ENCODE measurements around the gene ABL2.

DNA sequence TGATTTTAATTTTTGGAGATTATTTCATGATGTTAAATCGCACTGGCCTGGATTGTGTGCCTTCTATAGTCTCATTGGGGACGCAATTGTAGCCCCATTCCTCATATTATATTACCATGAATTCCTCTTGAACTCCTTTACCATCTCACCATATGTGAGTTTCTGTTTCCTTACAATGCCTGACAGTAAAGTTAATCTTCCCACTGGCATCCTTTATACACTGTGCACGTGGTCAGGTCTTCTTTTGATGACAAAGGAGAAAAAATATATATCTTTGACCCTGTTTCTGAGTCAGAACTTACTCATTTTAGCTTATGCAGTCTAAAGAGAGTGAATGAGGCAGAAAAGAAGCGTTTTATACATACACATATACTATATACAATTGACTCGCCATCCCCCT lies 774 bp upstream of the ABL2 start:
- TF ChIP-seq POLR2A (IDR thresholded peaks at IDR 0.05; ENCODE audit: low read depth), result no peak
- TF ChIP-seq, protein P1, sequence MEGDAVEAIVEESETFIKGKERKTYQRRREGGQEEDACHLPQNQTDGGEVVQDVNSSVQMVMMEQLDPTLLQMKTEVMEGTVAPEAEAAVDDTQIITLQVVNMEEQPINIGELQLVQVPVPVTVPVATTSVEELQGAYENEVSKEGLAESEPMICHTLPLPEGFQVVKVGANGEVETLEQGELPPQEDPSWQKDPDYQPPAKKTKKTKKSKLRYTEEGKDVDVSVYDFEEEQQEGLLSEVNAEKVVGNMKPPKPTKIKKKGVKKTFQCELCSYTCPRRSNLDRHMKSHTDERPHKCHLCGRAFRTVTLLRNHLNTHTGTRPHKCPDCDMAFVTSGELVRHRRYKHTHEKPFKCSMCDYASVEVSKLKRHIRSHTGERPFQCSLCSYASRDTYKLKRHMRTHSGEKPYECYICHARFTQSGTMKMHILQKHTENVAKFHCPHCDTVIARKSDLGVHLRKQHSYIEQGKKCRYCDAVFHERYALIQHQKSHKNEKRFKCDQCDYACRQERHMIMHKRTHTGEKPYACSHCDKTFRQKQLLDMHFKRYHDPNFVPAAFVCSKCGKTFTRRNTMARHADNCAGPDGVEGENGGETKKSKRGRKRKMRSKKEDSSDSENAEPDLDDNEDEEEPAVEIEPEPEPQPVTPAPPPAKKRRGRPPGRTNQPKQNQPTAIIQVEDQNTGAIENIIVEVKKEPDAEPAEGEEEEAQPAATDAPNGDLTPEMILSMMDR (IDR thresholded peaks at IDR 0.05), result no peak
- TF ChIP-seq EP300 (IDR thresholded peaks at IDR 0.05), result no peak
